Limb (tissue), 2 donors: ENCODE measurements around the gene MNX1.

Source experiments
- DNase-seq, 2 donors: peaks; one replicate each; pipeline ENCODE4 v3.0.0-alpha.2; 2016; ENCODE audit errors: extremely low spot score in 2 of 2

Gene MNX1

DNA sequence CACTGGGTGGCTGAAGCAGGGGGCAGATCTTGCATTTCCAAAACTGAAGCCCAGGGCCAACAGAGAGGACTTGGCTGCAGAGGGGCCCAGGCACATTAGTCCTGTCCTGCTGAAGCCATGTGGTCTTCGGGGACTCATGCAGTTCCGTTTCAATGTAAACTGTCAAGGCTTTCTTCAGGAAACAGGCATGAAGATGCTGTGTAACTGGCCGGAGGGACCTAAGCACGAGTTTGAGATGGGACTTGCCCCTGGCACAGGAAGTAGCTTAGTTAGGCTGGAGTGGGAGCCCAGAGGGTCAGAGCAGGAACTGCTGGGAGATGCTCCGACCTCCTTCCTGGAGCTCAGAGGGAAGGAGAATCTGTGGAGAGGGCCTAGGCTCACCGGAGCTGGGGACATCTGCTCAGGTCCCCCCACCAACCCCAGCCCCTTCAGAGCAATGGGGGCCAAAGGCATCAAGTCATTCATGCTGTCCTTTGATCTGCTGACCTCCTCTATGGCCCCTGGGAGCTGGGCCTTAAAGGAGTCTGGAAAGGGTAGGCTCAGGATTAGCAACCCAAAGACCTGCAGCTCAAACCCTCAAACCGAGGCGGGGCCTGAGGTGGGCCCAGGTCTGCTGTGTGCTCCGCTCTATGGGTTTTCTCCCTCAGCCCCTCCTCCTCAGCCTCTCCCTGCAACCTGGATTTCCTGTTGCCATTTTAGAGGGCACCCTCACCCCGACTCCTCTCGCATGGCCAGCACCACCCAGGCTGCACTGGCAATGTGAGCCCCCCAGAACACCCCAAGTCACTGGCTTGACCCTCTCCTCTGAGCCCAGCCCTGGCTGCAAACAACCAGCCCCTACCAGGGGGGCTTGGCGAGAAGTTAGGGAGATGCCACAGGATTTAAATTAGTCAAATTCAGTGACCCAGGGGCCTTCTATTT is 4.4 kb upstream of the MNX1 start:
- no peak for DNase-seq

DNA sequence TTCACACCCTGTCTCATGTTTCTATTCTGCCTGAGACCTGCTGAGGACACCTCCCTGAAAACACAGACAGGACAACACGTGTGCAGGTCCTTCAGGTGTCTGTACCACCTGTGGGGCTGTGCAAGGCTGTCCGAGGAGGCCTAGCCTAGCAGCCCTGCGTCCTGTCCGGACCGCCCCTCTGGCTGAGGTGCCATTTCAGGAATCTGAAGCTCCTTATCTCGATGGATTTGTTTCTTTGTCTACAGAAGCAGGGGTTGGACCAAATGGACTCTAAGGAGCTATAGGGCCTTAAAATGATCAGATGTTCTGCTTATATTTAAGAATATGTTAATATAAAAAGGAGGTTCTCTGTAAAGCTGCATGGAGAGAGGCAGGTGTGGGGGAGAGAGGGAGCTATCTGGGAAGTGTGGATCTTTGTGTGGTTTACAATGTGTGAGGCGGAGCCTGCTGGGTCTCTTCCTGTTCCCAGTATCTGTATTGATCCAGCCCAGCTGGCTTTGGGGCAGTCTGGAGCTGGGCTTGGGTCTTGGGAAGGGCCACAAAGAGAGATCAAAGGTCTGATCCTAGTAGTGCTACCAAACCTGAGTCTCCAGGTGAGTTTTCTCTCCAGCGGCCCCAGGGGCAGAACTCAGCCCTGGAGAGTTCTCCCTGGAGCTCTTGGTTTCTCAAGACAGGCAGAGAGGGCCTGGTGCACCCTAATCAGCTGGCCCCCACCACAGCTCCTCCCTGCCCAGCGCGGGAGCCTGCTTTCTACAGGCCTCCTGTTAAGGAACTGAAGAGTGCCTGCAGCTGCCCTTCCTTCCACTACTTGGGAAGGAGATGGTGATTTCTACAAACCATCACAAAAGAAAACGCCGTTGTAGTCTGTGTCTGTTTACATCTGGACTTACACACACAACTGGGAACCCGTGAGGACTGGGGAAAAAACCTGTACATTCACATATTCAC is 3.4 kb upstream of the MNX1 start:
- no peak for DNase-seq

DNA sequence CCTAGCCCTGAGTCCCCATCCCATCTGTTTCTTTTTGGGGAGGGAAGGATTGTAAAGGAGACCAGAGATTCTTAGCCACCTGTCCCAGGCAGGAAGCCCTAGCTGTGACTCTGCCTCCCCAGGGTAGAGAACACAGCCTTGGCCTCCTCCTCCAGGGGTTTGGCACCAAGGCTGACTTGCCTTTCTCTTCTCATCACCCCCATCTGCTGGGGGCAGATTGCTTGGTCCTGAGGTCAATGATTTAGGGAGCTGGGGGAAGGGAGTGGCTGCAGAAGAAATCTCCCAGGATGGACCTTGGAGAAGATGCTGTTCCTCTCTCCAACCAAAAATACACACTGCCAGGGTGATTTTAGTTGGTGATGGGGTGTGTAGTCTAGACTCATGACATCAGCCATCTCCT is 2.6 kb upstream of the MNX1 start:
- DNase-seq = no peak

DNA sequence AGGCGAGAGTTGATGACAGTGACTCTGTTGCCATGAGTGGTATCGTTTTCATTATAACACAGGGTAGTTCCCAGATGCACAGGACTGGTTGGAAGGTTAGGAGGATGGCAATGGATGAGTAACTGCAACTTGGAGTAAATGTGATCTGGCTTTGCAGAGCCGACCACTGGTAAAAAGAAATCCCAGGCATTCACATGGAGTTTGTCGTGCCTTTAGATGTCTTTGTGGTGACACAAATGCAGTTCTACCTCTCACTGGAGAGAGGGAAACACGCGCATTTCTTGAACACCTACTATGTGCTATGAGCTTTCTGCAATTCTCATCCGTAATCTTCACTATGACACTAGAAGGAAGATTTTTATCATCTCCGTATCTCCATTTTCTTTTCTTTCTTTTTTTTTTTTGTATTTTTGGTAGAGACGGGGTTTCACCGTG is 1.7 kb upstream of the MNX1 start:
- no peak for DNase-seq

DNA sequence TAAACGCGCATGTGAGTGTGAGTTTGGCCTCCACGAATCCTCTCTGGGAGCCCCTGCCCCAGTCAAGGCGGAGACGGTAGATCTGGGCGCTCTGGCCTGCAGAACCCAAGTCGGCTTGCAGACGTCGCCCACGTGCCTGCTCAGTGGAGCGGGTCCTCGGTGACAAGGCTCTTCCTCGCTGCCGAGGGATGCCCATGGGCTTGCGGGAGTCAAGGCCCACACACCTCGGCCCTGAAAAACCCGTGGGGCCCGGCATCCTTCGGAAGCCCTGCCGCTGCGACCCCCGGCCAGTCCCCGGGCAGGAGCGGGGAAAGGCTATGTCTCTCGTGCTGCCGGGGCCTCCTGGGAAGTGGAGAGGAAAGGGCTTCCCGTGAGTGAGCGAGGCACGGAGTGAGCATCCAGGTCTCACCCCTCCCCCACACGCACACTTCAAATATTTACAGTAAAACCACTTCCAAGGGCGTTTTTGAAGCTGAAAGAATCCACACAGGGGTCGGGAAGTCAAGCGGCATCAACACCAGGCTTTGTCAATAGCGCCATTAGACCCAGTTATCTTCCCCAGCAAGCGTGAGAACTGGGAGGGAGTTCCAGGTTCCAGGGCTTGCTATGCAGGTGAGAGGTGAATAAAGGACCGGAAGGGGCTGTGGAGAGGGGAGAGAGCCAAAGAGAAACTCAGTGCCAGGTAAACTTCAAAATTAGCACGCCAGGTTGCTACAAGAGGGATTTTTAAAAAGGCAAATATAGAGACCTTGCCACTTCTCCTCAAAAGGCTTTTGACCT is 1.1 kb upstream of the MNX1 start:
- DNase-seq = no peak

DNA sequence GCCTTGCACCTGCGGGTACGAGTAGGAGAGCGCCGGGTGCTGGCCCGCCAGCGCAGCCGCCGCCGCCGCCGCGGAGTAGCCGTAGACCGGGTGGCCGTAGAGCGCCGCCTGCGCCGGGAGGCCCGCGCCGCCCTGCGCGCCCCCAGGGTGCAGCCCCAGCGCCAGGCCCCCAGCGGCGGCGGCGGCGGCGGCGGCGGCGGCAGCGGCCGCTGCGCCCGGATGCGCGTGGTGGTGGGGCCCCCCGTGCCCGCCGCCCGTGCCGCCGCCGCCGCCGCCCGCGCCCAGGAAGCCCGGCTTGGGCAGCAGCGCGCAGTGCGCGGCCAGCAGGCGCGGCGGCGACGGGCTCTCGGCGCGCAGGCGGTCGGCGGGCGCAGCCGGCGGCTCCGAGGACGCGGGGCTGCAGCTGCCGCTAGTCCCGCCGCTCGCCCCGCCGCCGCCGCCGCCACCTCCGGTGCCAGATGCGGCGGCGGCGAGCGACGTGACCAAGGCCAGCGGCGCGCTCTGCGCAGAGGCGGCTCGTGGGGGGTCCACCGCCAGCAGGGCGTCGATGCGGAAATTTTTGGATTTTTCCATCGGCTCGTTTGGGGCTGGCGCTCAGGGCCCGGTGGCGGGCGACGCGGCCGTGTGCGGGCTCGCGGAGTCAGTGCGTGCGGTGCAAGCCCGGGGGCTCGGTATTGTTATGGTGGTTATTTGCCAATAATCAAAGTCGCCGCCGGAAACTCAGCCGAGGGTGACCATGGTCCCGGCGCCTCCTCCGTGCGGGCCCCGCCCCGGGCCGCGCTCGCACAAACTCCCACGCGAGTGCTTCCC is 480 bp downstream of the MNX1 start:
- DNase-seq = no peak

DNA sequence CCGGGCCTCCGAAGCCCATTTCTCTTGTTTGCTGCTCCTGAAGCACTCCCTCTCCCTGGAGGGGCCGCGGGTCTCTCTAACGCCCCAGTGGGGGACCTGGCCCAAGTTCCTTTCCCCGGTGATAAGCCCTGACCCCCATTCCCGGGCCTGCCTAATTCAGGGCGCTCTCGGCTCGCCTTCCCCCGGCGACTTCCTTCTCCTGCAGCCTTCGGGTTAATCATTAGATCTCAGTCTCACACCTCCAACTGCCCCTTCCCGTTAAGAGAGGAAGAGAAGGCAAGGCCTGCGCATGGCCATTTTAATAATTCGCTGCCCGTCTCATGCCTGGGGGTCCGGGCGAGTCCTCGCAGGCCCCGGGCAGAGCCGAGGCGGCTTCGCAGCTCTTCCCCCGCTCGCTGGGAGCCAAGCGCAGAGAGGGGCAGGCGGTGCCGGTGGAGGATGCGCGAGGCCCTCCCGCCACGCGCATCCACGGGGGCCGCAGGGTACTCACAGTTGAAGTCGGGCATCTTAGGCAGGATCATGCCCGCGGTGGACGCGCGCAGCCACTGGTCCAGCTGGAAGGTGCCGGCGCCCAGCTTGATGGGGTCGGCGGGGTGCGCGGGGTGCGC is 1.2 kb downstream of the MNX1 start:
- DNase-seq = peak in 1 of 2 donors; percentile 34

DNA sequence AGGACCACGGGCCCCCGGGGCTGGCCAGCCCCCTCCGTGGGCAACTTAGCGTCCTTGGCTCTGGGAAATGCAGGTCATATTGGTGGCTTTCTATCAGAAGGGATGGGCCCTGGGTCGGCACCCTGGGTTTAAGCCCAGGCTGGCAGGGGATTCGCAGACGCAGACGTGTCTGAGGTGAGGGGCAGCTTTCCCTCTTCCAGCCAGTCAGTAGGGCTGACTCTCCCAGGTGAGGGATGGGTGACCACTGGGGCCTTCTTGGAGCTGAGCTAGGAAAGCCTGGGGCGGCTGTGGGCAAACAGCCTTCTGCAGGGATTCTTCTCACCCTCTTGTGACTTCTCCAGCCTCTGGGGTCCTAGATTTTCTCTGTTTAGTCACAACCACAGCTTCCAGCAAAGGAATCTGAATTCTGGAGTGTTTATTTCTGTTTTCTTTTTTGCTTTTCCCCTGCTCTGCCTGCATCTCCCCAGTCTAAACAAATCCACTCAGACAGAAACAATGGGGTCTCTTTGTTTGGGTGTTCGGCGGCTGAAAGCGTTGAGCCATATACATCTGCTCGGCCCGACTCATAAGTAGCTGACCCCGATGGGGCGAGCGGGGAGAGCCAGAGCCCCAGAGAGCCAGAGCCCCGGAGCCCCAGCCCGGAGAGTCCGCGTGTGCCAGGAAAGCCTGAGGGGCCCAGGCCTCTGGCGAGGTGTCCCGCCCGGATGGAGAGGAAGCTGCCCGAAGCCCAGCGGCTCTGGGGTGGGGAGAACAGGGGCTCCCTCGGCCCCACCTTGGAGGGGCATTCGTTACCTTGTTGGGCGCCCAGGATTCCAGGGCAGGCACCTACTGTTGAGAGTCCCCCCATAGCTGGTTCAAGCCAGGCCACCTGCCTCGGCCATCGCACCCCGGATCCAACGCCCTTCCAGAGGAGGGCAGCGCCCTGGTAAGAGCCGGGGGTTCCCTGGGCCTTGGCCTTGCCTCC is 2.0 kb downstream of the MNX1 start:
- DNase-seq = peak in 1 of 2 donors; percentile 26

DNA sequence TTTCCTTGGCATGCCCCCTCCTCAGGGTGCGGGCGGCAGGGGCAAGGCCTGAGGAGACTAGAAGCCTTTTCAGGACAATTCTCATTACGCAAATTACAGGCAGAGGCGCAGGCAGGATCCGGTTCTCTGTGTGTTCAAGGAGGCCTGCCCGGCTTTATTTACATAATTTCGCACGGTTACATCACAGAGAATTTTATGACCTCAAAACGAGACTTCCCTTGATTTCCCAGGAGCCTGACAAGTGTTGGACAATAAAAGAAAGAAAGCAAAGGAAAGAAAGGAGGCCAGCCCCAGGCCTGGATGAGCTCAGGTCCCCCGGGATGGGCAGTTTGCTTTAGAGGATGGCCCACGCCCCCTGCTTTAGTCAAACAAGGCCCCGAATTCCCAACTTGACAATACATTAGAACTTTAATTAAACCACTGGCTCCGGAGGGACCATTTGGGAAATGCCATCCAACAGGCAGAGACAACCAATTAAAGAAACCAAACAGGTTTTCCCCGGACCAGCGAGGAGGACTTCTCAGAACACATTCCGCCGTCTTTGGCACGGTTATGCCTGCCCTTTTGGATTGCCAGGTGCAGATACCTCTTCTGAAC is 2.9 kb downstream of the MNX1 start:
- DNase-seq = peak in 1 of 2 donors; percentile 28

DNA sequence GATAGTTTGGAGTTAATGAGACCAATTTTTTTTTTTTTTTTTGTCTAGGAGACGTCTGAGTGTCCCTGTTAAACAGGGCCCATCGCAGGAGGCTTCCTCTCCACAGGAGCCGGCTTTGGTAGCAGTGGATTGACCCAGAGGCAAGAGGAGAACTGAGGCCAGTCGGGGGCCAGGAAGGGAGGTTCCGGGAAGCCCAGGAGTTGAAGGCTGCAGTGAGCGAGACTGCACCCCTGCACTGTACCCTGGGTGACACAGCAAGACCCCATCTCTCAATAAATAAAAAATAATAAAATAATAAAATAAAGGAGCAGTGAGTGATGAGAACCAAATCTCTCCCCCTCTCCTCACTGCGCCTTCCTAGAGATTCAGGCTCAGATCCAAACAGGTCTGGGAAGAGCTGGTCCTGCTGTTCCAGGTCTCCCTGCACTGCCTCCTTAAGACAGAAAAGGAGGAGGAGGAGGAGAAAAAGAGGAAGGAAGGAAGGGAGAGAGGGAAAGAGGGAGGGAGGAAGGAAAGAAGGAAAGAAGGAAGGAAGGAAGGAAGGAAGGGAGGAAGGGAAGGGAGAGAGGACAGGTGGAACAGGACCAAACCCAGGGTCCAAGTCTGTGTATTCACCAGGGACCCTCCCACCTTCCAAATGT is 3.5 kb downstream of the MNX1 start:
- no peak for DNase-seq

DNA sequence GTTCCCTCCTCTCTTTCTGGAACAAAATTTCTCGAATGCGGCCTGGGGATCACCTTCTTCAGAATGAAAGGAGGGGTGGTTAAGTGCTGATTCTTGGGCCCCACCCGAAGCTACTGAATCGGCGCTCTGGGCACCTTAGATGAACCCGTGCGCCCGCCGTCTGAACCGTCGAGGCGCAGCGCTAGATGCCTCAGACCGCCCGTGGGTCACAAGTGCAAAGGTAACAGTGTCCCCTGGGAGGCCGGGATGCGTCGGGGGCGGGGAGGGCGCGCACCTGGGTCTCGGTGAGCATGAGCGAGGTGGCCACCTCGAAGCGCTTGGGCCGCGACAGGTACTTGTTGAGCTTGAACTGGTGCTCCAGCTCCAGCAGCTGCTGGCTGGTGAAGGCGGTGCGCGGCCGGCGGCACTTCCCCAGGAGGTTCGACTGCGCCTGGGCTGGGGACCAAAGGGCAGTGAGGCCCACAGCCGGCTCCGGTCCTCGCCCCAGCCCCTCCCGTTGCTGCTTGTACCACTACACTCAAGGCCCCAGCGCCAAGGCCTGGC is 4.2 kb downstream of the MNX1 start:
- no peak for DNase-seq

DNA sequence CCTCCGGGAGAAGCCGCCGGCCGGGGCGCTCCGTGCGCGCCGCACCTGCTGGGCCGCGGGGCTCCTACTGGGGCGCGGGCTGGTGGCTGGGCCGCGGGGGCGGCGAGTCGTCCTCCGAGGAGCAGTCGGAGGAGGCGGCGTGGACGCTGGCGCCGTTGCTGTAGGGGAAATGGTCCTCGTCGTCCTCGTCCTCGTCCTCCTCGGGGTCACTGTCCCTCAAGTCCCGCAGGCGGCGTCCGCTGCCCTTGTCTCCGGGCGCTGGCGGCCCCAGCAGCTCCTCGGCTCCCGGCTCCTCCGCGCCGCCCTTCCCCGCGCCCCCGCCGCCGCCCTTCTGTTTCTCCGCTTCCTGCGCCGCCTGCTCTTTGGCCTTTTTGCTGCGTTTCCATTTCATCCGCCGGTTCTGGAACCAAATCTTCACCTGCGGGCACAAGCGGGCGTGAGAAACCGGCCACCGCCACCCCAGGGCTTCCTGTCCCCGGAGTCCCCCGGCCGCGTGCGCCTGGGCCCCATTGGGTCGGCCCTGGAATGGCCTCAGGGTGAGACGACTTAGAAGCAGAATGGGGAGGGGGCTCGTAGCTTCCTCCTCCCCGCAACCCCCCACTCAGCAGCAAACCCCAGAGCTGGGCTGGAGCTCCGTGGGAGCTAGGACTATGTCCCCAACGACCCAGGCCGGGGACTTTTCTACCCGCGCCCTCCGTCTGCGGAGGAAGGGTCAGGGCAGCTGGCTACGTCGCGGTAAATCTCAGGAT is 4.8 kb downstream of the MNX1 start:
- peak in 1 of 2 donors; percentile 35 for DNase-seq

DNA sequence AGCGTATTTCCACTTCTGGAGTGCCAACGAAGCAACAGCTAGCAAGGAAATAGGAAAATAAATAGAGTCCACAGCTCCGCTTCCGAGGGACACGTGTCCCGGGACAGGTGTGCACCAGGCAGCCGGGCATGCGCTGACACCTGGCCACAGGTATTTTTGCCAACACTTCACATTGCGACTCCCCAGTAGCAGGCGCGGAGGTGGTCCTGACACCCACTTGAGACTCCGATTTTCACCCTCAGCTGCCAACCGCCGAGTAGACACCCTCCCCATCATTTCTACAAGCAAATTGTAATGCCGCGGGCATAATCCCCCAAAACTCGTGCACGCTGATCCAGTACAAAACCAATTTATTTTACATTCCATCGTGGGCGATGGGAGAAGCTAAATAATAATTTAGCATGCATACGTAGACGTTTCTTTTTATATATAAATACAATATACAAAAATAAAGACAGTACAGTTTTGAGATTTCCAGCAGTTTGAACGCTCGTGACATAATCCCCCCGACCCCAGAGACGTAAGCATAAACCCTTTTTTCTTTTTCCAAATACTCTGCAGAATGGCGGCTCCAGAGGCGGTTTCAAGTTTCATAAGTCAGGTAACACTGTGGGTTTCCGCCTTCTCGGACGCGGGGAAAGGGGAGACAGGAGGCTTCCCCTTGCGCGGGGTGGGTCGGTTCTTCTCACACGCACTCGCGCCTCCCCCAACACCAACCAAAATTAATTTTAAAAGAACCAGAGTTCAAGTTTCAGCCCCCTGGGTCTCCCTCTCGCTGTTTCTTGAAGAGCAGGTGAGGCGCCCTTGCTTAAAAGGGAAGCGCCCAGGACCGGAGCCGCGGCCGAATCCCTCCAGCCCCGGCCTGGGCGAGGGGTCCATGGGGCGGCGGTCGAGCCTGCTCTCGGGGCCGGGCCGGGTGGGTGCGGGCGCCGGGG is 5.7 kb downstream of the MNX1 start:
- DNase-seq = peak in 1 of 2 donors; percentile 40

DNA sequence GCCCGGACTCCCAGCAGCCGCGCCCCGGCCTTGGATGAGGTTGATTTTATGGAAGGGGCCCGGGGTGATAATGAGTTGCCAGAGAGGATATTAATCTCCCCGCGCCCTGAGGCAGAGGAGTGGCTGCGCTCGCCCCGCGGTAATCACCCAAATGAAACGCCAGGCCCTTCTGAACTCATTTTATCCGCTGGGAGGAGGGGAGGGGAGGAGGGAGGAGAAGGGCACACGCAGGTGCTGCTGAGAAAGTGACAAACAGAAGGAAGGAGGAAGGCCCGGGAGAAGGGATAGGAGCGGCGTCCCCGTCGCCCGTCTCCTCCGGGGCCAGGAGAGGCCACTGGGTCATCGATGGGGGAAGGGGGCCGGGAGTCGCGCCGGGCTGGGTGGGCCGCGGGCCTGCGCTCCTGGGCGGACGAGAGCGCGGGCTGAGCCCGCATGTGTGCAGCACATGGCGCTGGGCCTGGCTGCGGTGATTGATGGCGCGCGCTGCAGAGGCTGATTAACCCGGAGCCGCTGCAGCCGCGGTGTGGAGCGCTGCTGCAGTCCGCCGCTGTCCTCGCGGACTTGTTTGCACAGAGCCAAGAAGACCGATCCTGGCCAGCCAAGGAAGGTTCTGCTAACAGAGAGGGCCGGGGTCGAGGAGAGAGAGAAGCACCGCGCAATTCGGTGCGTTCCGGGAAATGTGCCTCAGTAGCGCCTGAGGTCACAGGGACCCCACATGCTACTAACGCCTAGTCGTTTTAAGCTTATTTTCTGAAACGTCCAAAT is 6.5 kb downstream of the MNX1 start:
- DNase-seq = peak in 1 of 2 donors; percentile 63

DNA sequence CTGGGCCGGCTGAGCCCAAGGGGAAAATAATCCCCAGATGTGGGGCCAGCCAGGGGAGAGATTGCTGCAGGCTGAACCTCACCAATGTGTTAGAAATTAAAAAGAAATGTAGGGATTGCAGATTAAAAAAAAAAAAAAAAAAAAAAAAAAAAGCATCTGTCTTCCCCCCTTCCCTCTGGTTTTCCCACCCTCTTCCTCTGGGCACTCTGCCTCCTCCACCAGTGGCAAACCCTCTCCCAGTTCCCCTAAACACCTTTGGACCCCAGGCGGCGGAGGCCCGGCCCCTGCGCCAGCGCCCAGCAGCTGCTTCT is 7.1 kb downstream of the MNX1 start:
- DNase-seq = no peak
